Fibroblast of the aortic adventitia (primary cell): ENCODE data around the gene CACNA1F. TPM values are rescaled to one million over a fixed set of nuclear protein-coding genes. Genes with fewer than 3 reads are reported as not detected.

Source experiments
- DNase-seq: peaks from one replicate; pipeline ENCODE4 v3.0.0-alpha.2; 2010; ENCODE audit warnings: low read depth
- H3K4me3 ChIP-seq: 2 replicates; pipeline ENCODE4 v1.5.1; 2011; ENCODE audit warnings: low read depth, mild to moderate bottlenecking, control low read depth, low read length, moderate library complexity
- CTCF ChIP-seq: IDR thresholded peaks from 2 replicates; pipeline ENCODE4 v1.5.1; 2011; ENCODE audit warnings: mild to moderate bottlenecking, low read length, control low read depth, inconsistent platforms; ENCODE audit not compliant: insufficient read depth
- total RNA-seq: library from RNA; depleted of rRNA; stranded (reverse); fragments of >200 nt; gene quantifications from 2 replicates; pipeline ENCODE4 v1.2.3, GENCODE V29; 2012; ENCODE audit warnings: low replicate concordance

The CACNA1F gene
- total RNA-seq, 1 donor, result not detected

- no peak for TF ChIP-seq CTCF
- no peak for DNase-seq
- H3K4me3 ChIP-seq, result no peak overlapping the region
These were observed 23.5 kb downstream of the CACNA1F start for GRCh38 chrX:49209434-49210251.

GRCh38 chrX:49208399-49208798, 24.7 kb downstream of the CACNA1F start:
- no peak for TF ChIP-seq CTCF
- H3K4me3 ChIP-seq, result no peak overlapping the region
- no peak for DNase-seq

- no peak for TF ChIP-seq CTCF
- DNase-seq, result no peak
- no peak overlapping the region for H3K4me3 ChIP-seq
These were observed 26.6 kb downstream of the CACNA1F start for GRCh38 chrX:49206543-49206942.

- DNase-seq, result no peak
- H3K4me3 ChIP-seq, result no peak overlapping the region
- no peak for TF ChIP-seq CTCF
These were observed 27.7 kb downstream of the CACNA1F start for GRCh38 chrX:49205443-49205842.

- DNase-seq, result no peak
- no peak overlapping the region for H3K4me3 ChIP-seq
- no peak for TF ChIP-seq CTCF
These were observed 28.4 kb downstream of the CACNA1F start for GRCh38 chrX:49204709-49205108.

- DNase-seq, result no peak
- no peak for TF ChIP-seq CTCF
- H3K4me3 ChIP-seq, result no peak overlapping the region
These were observed 29.1 kb downstream of the CACNA1F start for GRCh38 chrX:49204017-49204416.

GRCh38 chrX:49203536-49203935, 29.6 kb downstream of the CACNA1F start:
- TF ChIP-seq CTCF, result no peak
- DNase-seq, result no peak
- H3K4me3 ChIP-seq, result no peak overlapping the region
